ENCODE results near the gene GNAO1.
A peak's percentile ranks its signal among the peaks of the same experiment; 100 is the strongest.

The GNAO1 gene

GRCh38 chr16:56312556-56312955 is 121.3 kb downstream of the GNAO1 start:
- no peak for DNase-seq (ENCODE audit: low read depth)

- no peak for DNase-seq (ENCODE audit: low read depth)
Measured at GRCh38 chr16:56314244-56314850, 123.1 kb downstream of the GNAO1 start.

- DNase-seq (ENCODE audit: low read depth) = no peak
Measured at GRCh38 chr16:56315955-56316354, 124.7 kb downstream of the GNAO1 start.

- no peak for DNase-seq (ENCODE audit: low read depth)
Measured at GRCh38 chr16:56316545-56316944, 125.3 kb downstream of the GNAO1 start.

GRCh38 chr16:56317998-56318826 is 126.9 kb downstream of the GNAO1 start:
- peak; percentile 50 for DNase-seq (ENCODE audit: low read depth)

- no peak for DNase-seq (ENCODE audit: low read depth)
Measured at GRCh38 chr16:56318827-56319140, 127.5 kb downstream of the GNAO1 start.

GRCh38 chr16:56319376-56319775 is 128.1 kb downstream of the GNAO1 start:
- DNase-seq (ENCODE audit: low read depth) = no peak

GRCh38 chr16:56320056-56320455 is 128.8 kb downstream of the GNAO1 start:
- DNase-seq (ENCODE audit: low read depth) = no peak

GRCh38 chr16:56320811-56321558 is 129.7 kb downstream of the GNAO1 start:
- DNase-seq (ENCODE audit: low read depth) = no peak

GRCh38 chr16:56321571-56321970 is 130.3 kb downstream of the GNAO1 start:
- no peak for DNase-seq (ENCODE audit: low read depth)

GRCh38 chr16:56324406-56324805 is 133.1 kb downstream of the GNAO1 start:
- no peak for DNase-seq (ENCODE audit: low read depth)

GRCh38 chr16:56325956-56326355 is 134.7 kb downstream of the GNAO1 start:
- no peak for DNase-seq (ENCODE audit: low read depth)

- no peak for DNase-seq (ENCODE audit: low read depth)
Measured at GRCh38 chr16:56327071-56327928, 136.0 kb downstream of the GNAO1 start.

- DNase-seq (ENCODE audit: low read depth) = no peak
Measured at GRCh38 chr16:56327929-56328258, 136.6 kb downstream of the GNAO1 start.

GRCh38 chr16:56328276-56329022 is 137.2 kb downstream of the GNAO1 start:
- no peak for DNase-seq (ENCODE audit: low read depth)

- DNase-seq (ENCODE audit: low read depth) = no peak
Measured at GRCh38 chr16:56329887-56330286, 138.6 kb downstream of the GNAO1 start.

GRCh38 chr16:56330476-56330875 is 139.2 kb downstream of the GNAO1 start:
- no peak for DNase-seq (ENCODE audit: low read depth)

GRCh38 chr16:56331399-56331798 is 140.1 kb downstream of the GNAO1 start:
- no peak for DNase-seq (ENCODE audit: low read depth)

- DNase-seq (ENCODE audit: low read depth) = no peak
Measured at GRCh38 chr16:56331915-56332314, 140.6 kb downstream of the GNAO1 start.

GRCh38 chr16:56332464-56333079 is 141.3 kb downstream of the GNAO1 start:
- no peak for DNase-seq (ENCODE audit: low read depth)

- DNase-seq (ENCODE audit: low read depth) = no peak
Measured at GRCh38 chr16:56334761-56335160, 143.5 kb downstream of the GNAO1 start.

Measured in stimulated activated CD8-positive, alpha-beta memory T cell treated with anti-CD3 and anti-CD28 coated beads, Interleukin-15, amount 100 ng/mL, for 24 hours (primary cell).